ENCODE data around the gene ZNHIT2. TPM values are rescaled to one million over a fixed set of nuclear protein-coding genes. Genes with fewer than 3 reads are reported as not detected.

Gene ZNHIT2
- total and polyA plus RNA-seq, 2 of the 8 experiments (the other 6 are each of a cell fraction or from before 2014, with no cell fraction given) = 13.0 to 16.1 TPM

DNA sequence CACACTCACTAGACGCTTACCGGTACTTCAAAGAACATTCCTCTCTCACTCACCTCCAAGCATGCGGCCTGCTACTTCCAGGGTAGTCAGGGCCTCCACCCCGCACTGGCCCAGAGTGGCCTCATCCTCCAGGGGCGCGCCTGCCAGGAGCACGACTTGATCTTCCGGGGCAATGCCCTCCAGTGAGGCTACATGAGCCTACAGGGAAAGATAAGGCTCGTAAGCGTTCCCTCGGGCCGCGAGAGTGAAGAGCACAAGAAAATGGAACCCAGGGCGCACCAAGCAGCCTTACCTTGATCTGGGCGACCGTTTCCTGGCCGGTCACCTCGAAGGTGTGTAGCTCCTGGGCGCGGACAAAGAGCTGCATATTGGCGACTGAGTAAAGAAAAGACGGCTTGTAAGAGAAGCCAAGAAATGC, 4.0 kb upstream of the ZNHIT2 start:
- Histone ChIP-seq H3K4me2 (ENCODE audit: insufficient read depth in 1 of 2, low read depth in 2 of 2, low read length in 2 of 2) (peak overlapping the region; percentile 76 to 89), H4K20me1 (replicated peaks in 1 of 2; ENCODE audit: control insufficient read depth in 1 of 2, insufficient read depth in 2 of 2, low read length in 2 of 2) (peaks cover 4% of the 10 kb centered on the region in 2 experiments), H3K79me1 (ENCODE audit: low read depth, low read length) (peaks cover 9% of the 10 kb centered on the region), H3K56ac (replicated peaks; ENCODE audit: insufficient read length, low read depth, low read length) (peak overlapping the region; percentile 48), H3K18ac (ENCODE audit: extremely low read depth, low read length) (peak overlapping the region; percentile 41; the same call in 1 of the 2 replicates), H3K4me1 (replicated peaks in 1 of 4; ENCODE audit: control insufficient read depth in 3 of 4, insufficient read depth in 4 of 4, low read length in 3 of 4) (peaks cover 0 to 10% (median 5%) of the 10 kb centered on the region in 4 experiments; a peak in 6 of 7 replicates), H2AFZ (ENCODE audit: low read length) (no peak overlapping the region), H2BK15ac (ENCODE audit: low read length) (no peak overlapping the region), H3K36me3 (ENCODE audit: control insufficient read depth in 2 of 4, insufficient read depth in 4 of 4, low read length in 3 of 4) (peaks cover 15 to 48% (median 37%) of the 10 kb centered on the region in 4 experiments), H2BK5ac (ENCODE audit: low read depth, low read length) (peak overlapping the region; percentile 91), H2BK12ac (ENCODE audit: low read depth, low read length) (no peak overlapping the region), H3K23ac (ENCODE audit: insufficient read length) (no peak overlapping the region), H3K4me3 (ENCODE audit: extremely low read depth in 1 of 4, insufficient read depth in 2 of 4, low read depth in 3 of 4, low read length in 4 of 4) (peak overlapping the region; percentile 80 to 98 (median 93)), H3K27me3 (replicated peaks in 1 of 4; ENCODE audit: control insufficient read depth in 3 of 4, extremely low read depth in 1 of 4, insufficient read depth in 3 of 4, low read length in 3 of 4) (no peaks in the 10 kb centered on the region), H4K91ac (replicated peaks; ENCODE audit: insufficient read length, low read length) (peak overlapping the region; percentile 10), H3K23me2 (ENCODE audit: low read depth, low read length) (peaks cover 8% of the 10 kb centered on the region; the same call in 1 of the 2 replicates), H2AK5ac (ENCODE audit: low read depth, low read length) (no peak overlapping the region), H2BK20ac (ENCODE audit: low read length) (no peak overlapping the region), H4K5ac (ENCODE audit: insufficient read length, low read depth, low read length) (peak overlapping the region; percentile 34), H2BK120ac (replicated peaks; ENCODE audit: low read depth, low read length) (no peak overlapping the region), H3K9me3 (ENCODE audit: insufficient read depth in 2 of 2, low read depth in 1 of 2, low read length in 1 of 2) (no peaks in the 10 kb centered on the region), H3K27ac (ENCODE audit: low read depth, low read length) (peak overlapping the region; percentile 87), H4K8ac (ENCODE audit: extremely low read depth, insufficient read depth, low read length) (peak overlapping the region; percentile 99), H3K4ac (replicated peaks; ENCODE audit: insufficient read length, low read depth, low read length) (no peak overlapping the region), H3K79me2 (ENCODE audit: control insufficient read depth in 1 of 2, insufficient read depth in 2 of 2, low read length in 2 of 2) (peaks cover 6 to 38% of the 10 kb centered on the region in 2 experiments), H3K9ac (replicated peaks in 1 of 4; ENCODE audit: extremely low read depth in 1 of 4, low read depth in 3 of 4, low read length in 3 of 4) (peak overlapping the region; percentile 84 to 96 (median 90)), H3K14ac (ENCODE audit: insufficient read length) (no peak overlapping the region)
- TF ChIP-seq RBBP5 (IDR thresholded peaks at IDR 0.05; ENCODE audit: borderline replicate concordance, low read depth, low read length) = no peak
- no peak for TF ChIP-seq EP300 (IDR thresholded peaks at IDR 0.05; ENCODE audit: borderline replicate concordance in 1 of 2, low read depth in 2 of 2, low read length in 2 of 2)
- TF ChIP-seq, protein P1, sequence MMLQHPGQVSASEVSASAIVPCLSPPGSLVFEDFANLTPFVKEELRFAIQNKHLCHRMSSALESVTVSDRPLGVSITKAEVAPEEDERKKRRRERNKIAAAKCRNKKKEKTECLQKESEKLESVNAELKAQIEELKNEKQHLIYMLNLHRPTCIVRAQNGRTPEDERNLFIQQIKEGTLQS (IDR thresholded peaks at IDR 0.05; ENCODE audit: insufficient read depth, low read depth, low read length) = no peak
- TF ChIP-seq TEAD4 (IDR thresholded peaks at IDR 0.05; ENCODE audit: low read depth, low read length) = no peak
- TF ChIP-seq CBX5 (IDR thresholded peaks at IDR 0.05; ENCODE audit: low read depth, low read length) = no peak
- TF ChIP-seq KDM5A (IDR thresholded peaks at IDR 0.05; ENCODE audit: low read length) = no peak
- TF ChIP-seq SIN3A (conservative IDR thresholded peaks at IDR 0.05 in 1 of 2, IDR thresholded peaks at IDR 0.05 in 1 of 2; ENCODE audit: low read depth in 1 of 2, low read length in 2 of 2) = no peak; a peak in 1 of 4 replicates
- ChIA-PET POLR2A (ENCODE audit: partially characterized antibody) (interaction anchor here (0.6 to 17.4 kb wide), 41 partner anchors 10 to 791 kb away, joined by 3 to 305 read pairs (median 4); partner anchors contain the start of genes ARL2, CAPN1, CDC42EP2 and GPHA2), CTCF (ENCODE audit: partially characterized antibody) (interaction anchor here (0.6 to 3.0 kb wide), 9 partner anchors 8 to 338 kb away, joined by 3 to 14 read pairs (median 7); partner anchors contain the start of genes CAPN1 and TM7SF2)
- DNase-seq (ENCODE audit: low read depth in 1 of 2, low spot score in 2 of 2) (no peak), FAIRE-seq (no peak)
- WGBS, 2 experiments (ENCODE audit: extremely low coverage in 1 of 2, insufficient coverage in 1 of 2, insufficient read length in 1 of 2, insufficient replicate concordance in 2 of 2, low coverage in 1 of 2, low lambda C conversion rate in 2 of 2, missing lambda C conversion rate in 1 of 2) = 8% methylated on average over 22 of the region's 22 CpGs; no CpG with 5 or more reads in 1 of the 2 experiments
